ENCODE measurements around the gene GULP1.

- TF ChIP-seq POLR2A (IDR thresholded peaks at IDR 0.05) (no peak), CTCF (IDR thresholded peaks at IDR 0.05) (no peak), POLR2AphosphoS5 (IDR thresholded peaks at IDR 0.05; ENCODE audit: insufficient read depth in 1 of 2, low read depth in 1 of 2) (no peak)
Observed at GRCh38 chr2:188406414-188406813, 114.7 kb downstream of the GULP1 start.

Data from vagina (tissue), 2 donors.